ENCODE results near the gene PDAP1. TPM values are rescaled to one million over a fixed set of nuclear protein-coding genes. Genes with fewer than 3 reads are reported as not detected.

PDAP1 gene
- total and polyA plus RNA-seq, 2 of the 13 experiments (the other 11 are each of a cell fraction or from before 2014, with no cell fraction given): 13.0 to 100 TPM

- TF ChIP-seq ZNF597 (CRISPR knock-in tag; IDR thresholded peaks at IDR 0.05) (no peak), NFKB2 (CRISPR knock-in tag; IDR thresholded peaks at IDR 0.05; ENCODE audit: borderline replicate concordance) (peak; percentile 73; the same call in 1 of the 2 replicates), ZNF883 (CRISPR knock-in tag; IDR thresholded peaks at IDR 0.05; ENCODE audit: not compliant biosample characterization) (peak; percentile 42), HOXA5 (CRISPR knock-in tag; IDR thresholded peaks at IDR 0.05) (peak; percentile 75; the same call in 1 of the 2 replicates), CHCHD3 (CRISPR knock-in tag; IDR thresholded peaks at IDR 0.05) (no peak), CTCF (CRISPR knock-in tag; IDR thresholded peaks at IDR 0.05) (no peak; the same call in 1 of the 2 replicates), HMG20A (CRISPR knock-in tag; IDR thresholded peaks at IDR 0.05; ENCODE audit: borderline replicate concordance) (no peak), ARNT2 (CRISPR knock-in tag; IDR thresholded peaks at IDR 0.05; ENCODE audit: low read depth) (peak; percentile 88), ZBTB33 (CRISPR knock-in tag; IDR thresholded peaks at IDR 0.05) (no peak), ZNF615 (CRISPR knock-in tag; IDR thresholded peaks at IDR 0.05; ENCODE audit: borderline replicate concordance) (no peak), CHD4 (IDR thresholded peaks at IDR 0.05; ENCODE audit: borderline replicate concordance, low read length) (no peak), ZNF800 (CRISPR knock-in tag; IDR thresholded peaks at IDR 0.05) (no peak), CEBPB (IDR thresholded peaks at IDR 0.05; ENCODE audit: borderline replicate concordance, low read depth, low read length) (no peak), ZSCAN29 (CRISPR knock-in tag; conservative IDR thresholded peaks at IDR 0.05) (no peak), ZNF678 (CRISPR knock-in tag; IDR thresholded peaks at IDR 0.05) (peak; percentile 78; the same call in 1 of the 2 replicates), CBX5 (CRISPR knock-in tag; IDR thresholded peaks at IDR 0.05; ENCODE audit: borderline replicate concordance) (peak; percentile 42; the same call in 1 of the 2 replicates)
- TF ChIP-seq, protein P1, sequence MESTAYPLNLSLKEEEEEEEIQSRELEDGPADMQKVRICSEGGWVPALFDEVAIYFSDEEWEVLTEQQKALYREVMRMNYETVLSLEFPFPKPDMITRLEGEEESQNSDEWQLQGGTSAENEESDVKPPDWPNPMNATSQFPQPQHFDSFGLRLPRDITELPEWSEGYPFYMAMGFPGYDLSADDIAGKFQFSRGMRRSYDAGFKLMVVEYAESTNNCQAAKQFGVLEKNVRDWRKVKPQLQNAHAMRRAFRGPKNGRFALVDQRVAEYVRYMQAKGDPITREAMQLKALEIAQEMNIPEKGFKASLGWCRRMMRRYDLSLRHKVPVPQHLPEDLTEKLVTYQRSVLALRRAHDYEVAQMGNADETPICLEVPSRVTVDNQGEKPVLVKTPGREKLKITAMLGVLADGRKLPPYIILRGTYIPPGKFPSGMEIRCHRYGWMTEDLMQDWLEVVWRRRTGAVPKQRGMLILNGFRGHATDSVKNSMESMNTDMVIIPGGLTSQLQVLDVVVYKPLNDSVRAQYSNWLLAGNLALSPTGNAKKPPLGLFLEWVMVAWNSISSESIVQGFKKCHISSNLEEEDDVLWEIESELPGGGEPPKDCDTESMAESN (CRISPR knock-in tag; conservative IDR thresholded peaks at IDR 0.05): peak; percentile 90
Measured at GRCh38 chr7:99438573-99439480, 30.4 kb upstream of the PDAP1 start, which contains the start of the genes CPSF4 and PTCD1 (continued).
